ENCODE data around the gene OXGR1. TPM values are rescaled to one million over a fixed set of nuclear protein-coding genes. Genes with fewer than 3 reads are reported as not detected.
"Not testable (repeated sequence)": the region's sequence is repeated elsewhere in the genome, so short reads cannot be mapped to it uniquely, and the experiment has no call there.

The OXGR1 gene
- total RNA-seq = not detected

DNA sequence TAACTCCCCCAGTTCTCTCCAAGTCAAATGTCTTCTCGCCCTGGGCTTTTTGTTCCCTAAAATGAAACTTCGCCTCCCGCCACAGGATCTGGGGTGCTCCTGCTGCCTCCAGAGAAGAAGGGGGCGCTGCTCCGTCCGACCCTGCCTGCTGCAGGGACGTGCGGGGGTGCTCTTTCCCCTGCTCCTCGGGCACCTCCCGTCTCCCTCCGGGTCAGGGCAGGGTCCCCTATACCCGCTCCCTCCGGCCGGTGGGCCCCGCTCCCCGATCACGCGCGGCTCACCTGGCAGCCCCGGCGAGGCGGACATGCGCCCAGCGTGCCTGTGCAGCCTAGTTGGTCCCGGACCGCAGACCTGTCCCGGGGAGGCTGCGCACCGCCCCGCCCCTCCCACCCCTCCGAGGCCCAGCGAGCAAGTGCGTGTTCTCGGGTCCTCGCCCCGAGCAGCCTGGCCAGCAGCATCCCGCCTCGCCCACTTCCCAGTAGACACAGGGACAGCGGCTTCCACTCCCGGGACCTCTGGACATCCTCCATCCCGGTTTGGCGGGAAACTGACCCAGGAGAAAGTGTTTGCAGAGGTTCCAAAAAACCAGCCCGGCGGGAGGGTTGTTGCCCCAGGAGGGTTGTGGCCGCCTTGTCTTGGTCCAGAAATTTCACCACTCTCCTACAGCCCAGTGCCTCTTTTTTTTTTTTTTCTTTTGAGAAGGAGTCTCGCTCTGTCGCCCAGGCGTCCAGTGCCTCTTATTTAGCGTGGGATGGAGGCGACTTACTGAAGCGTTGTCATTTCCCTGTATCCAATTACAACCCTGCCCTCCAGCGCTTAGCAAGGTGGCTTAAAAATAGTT, at the start of gene OXGR1:
Gene OXGR1, minus strand, starts transcription at position 460 of the 841 bp plus-strand sequence. CDS start 6,717 bp downstream, outside the sequence.
- no peak within 1 kb of the TSS for H3K4me3 Mint-ChIP-seq
- H3K4me1 Mint-ChIP-seq (ENCODE audit: low read depth) = no peaks in the 10 kb centered on the region
- H3K27me3 Mint-ChIP-seq (ENCODE audit: low read depth) = peaks cover 25% of the 10 kb centered on the region
- POLR2A ChIA-PET = no interaction called here
- no peak for ATAC-seq
- no peaks in the 10 kb centered on the region for H3K9me3 Mint-ChIP-seq (ENCODE audit: insufficient read depth)
- DNase-seq = no peak
- no peak within 1 kb of the TSS for H3K27ac Mint-ChIP-seq
- H3K36me3 Mint-ChIP-seq (ENCODE audit: low read depth) = peaks cover 1% of the 10 kb centered on the region
- CTCF ChIA-PET = interaction anchor here (1.0 kb wide), 1 partner anchor 36 kb away, joined by 3 read pairs; no protein-coding TSS in a partner anchor

DNA sequence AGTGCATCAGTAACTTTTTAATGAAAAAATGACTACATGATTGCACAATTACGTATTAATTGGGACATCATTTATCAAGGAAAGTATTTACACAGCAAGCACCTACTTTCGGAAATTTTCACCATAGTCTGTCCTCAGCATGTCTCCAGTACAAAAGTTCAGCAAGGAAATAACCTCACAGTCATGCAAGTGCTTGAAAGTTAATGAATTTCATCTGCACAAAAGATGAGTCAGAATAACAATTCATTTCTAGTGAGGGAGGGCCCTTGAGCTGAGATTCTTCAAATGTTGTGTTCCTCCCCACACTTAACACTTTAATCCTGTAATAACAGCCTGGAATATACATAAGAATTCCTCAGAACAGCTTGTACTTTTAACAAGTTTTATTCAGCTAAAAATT, 49.0 kb upstream of the OXGR1 start:
- DNase-seq = no peak
- ChIA-PET POLR2A (no interaction called here), CTCF (no interaction called here)
- Mint-ChIP-seq H3K27ac (no peak overlapping the region), H3K4me3 (no peak overlapping the region), H3K36me3 (ENCODE audit: low read depth) (no peaks in the 10 kb centered on the region), H3K9me3 (ENCODE audit: insufficient read depth) (no peaks in the 10 kb centered on the region), H3K27me3 (ENCODE audit: low read depth) (peaks cover 3% of the 10 kb centered on the region), H3K4me1 (ENCODE audit: low read depth) (no peaks in the 10 kb centered on the region)
- no peak for ATAC-seq

DNA sequence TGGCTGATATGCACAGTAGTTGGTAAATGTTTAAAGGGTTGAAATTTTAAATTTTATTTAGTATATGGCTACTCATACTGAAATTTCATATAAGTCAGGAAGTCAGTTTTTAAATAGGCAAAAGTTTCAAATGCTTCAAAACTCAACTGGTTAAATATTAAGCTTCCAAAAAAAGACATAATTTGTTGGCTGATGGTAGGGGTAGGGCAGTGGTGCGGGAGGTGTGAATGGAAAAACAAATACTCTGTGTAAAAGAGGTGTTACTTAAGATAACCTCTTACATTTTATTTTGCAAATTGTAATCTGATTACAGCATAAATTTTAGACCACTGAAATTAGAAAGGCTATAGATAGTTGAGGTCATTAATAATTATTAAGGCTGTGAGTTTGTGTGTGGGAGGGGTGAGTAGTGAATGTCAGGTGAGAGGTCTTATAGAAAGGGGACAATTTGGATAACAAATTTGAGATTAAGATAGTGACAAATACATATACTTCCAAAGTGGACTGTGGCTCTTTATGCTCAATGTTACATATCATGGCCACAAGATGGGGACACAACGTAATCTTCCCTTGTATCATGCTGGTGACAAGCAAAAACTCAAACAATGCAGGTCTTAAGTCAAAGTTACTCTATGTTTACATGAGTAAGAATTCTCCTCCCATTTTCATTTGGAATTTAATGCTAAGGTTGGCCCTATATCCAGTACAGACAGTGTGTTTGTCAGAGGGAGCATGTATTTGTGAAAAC, 36.6 kb upstream of the OXGR1 start:
- ChIA-PET CTCF (no interaction called here), POLR2A (no interaction called here)
- no peak for ATAC-seq
- H3K9me3 Mint-ChIP-seq (ENCODE audit: insufficient read depth) = no peaks in the 10 kb centered on the region
- peaks cover 4% of the 10 kb centered on the region for H3K27me3 Mint-ChIP-seq (ENCODE audit: low read depth)
- H3K4me3 Mint-ChIP-seq = no peak overlapping the region
- no peak overlapping the region for H3K27ac Mint-ChIP-seq
- no peaks in the 10 kb centered on the region for H3K4me1 Mint-ChIP-seq (ENCODE audit: low read depth)
- no peaks in the 10 kb centered on the region for H3K36me3 Mint-ChIP-seq (ENCODE audit: low read depth)
- no peak for DNase-seq

DNA sequence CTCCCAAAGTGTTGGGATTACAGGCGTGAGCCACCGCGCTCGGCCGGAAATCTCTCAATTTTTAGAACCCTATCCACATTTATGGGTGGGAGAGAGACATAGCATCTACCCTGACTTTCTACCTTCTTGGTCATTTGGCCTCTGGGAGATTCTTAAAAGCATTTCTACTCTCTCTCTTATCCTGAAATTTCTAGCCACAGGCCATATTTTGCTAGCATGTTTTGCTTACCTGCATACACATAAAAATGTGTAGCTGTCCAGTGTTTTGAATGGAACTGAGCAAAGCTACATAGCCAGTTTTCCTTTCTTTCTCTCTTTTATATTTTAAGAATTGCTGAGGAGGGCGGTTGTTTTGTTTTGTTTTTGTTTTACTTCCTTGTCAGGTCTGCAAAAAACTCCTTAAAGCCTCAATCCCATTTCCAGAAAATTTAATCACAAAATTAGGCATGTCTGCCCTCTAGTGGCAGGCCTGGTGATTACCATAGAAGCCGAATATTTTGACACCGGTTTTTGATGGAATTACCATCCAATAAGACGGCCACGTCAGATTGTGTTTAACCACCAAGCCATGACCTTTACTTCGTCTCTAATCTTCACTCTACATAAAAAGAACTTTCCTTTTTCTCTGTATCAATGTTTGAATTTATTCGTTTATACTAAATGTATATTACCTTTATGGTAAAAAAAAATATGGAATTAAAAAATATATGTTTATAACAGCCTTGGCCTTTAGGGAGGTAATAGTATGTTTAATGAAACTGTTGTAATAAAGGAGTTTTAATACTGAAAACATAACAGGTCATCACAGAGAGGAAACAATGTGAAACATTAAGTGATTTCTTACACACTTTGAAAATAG, 34.4 kb upstream of the OXGR1 start:
- ATAC-seq (no peak), DNase-seq (peak; percentile 51)
- ChIA-PET POLR2A (no interaction called here), CTCF (interaction anchor here (1.0 kb wide), 1 partner anchor 10 kb away, joined by 6 read pairs; no protein-coding TSS in a partner anchor)
- no peaks in the 10 kb centered on the region for H3K36me3 Mint-ChIP-seq (ENCODE audit: low read depth)
- no peaks in the 10 kb centered on the region for H3K9me3 Mint-ChIP-seq (ENCODE audit: insufficient read depth)
- H3K27me3 Mint-ChIP-seq (ENCODE audit: low read depth) = peaks cover 4% of the 10 kb centered on the region
- no peak overlapping the region for H3K4me3 Mint-ChIP-seq
- no peaks in the 10 kb centered on the region for H3K4me1 Mint-ChIP-seq (ENCODE audit: low read depth)
- no peak overlapping the region for H3K27ac Mint-ChIP-seq

DNA sequence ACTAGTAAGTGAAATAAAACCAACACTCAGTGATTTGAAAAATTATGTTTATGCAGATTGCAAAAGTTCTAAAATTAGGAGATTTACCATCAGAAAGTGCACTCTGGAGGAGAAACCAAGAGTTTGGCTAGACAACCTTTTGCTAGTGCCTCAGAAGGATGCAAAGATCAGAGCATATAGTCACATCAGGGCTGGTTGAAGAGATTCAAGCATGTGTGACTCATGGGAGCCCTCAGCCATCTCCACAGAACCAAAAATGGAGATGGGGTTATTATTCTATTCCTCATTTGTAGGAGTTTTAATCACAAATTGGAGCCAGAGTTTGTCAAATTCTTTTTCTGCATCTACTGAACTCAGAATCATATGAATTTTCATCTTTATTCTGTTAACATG, 32.9 kb upstream of the OXGR1 start:
- Mint-ChIP-seq H3K36me3 (ENCODE audit: low read depth) (no peaks in the 10 kb centered on the region), H3K4me1 (ENCODE audit: low read depth) (no peaks in the 10 kb centered on the region), H3K27me3 (ENCODE audit: low read depth) (no peaks in the 10 kb centered on the region), H3K4me3 (no peak overlapping the region), H3K27ac (no peak overlapping the region), H3K9me3 (ENCODE audit: insufficient read depth) (no peaks in the 10 kb centered on the region)
- DNase-seq (no peak), ATAC-seq (no peak)
- ChIA-PET CTCF (no interaction called here), POLR2A (no interaction called here)

DNA sequence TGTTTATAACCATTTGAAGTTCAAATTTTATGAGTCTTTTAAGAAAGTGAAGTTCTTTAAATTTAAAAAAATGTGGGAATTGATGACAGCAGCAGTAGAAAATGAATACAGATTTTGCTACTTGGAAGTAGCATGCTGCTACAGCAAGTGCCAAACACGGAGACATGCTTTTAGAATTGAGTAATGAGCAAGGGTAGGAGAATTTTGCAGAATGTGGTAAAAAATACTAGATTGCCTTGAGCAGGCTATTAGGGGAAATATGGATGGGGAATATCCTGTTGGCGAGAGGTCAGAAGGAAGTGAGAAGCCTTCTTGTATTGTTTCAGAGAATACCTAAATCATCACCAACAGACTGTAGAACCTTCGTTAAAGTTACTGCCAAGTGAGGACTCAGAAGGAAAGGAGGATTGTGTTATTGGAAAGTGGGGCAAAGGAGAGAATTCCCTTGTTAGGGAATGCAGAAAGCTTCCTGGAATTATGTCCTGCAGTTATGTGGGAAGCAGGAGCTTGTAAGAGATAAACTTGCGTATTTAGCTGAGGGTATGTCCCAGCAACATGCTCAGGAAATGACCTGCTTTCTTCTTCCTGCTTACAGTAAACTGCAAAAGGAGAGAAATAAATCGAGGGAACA, 32.4 kb upstream of the OXGR1 start:
- no peaks in the 10 kb centered on the region for H3K36me3 Mint-ChIP-seq (ENCODE audit: low read depth)
- no peak overlapping the region for H3K27ac Mint-ChIP-seq
- H3K9me3 Mint-ChIP-seq (ENCODE audit: insufficient read depth) = no peaks in the 10 kb centered on the region
- ATAC-seq (no peak), DNase-seq (no peak)
- ChIA-PET POLR2A (no interaction called here), CTCF (no interaction called here)
- H3K4me1 Mint-ChIP-seq (ENCODE audit: low read depth) = no peaks in the 10 kb centered on the region
- H3K4me3 Mint-ChIP-seq = no peak overlapping the region
- H3K27me3 Mint-ChIP-seq (ENCODE audit: low read depth) = no peaks in the 10 kb centered on the region

DNA sequence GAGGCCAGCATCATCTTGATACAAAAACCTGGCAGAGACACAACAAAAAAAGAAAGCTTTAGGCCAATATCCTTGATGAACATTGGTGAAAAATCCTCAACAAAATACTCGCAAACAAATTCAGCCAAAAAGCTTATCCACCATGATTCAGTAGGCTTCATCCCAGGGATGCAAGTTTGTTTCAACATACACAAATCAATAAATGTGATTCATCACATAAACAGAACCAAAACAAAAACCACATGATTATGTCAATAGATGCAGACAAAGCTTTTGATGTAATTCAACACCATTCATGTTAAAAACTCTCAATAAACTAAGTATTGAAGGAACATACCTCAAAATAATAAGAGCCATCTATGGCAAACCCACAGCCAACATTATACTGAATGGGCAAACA, 29.5 kb upstream of the OXGR1 start:
- POLR2A ChIA-PET; H3K27me3 Mint-ChIP-seq (ENCODE audit: low read depth): not testable (repeated sequence)

DNA sequence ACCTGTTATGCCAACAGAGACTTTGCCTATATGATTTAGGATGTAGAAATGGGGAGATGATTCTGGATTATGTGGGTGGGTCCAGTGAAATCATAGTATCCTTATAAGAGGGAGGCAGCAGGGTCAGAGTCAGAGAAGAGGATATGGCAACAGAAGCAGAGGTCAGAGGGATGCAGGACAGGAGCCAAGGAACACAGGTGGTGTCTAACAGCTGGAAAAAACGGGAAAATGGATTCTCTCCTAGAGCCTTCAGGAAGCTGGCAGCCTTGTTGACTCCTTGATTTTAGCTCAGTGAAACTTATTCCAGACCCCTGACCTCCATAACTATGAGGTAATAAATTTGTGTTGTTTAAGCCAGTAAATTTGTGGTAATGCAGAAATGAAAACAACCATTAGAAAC, 28.8 kb upstream of the OXGR1 start:
- Mint-ChIP-seq H3K27me3 (ENCODE audit: low read depth) (peaks cover 7% of the 10 kb centered on the region), H3K4me1 (ENCODE audit: low read depth) (no peaks in the 10 kb centered on the region), H3K27ac (no peak overlapping the region), H3K9me3 (ENCODE audit: insufficient read depth) (no peaks in the 10 kb centered on the region), H3K36me3 (ENCODE audit: low read depth) (no peaks in the 10 kb centered on the region), H3K4me3 (no peak overlapping the region)
- ChIA-PET CTCF (no interaction called here), POLR2A (no interaction called here)
- no peak for ATAC-seq
- DNase-seq = no peak

More for the DNA sequence above, 29.5 kb upstream of the OXGR1 start:
- H3K4me1 Mint-ChIP-seq (ENCODE audit: low read depth); H3K4me3 Mint-ChIP-seq; DNase-seq; H3K27ac Mint-ChIP-seq; H3K36me3 Mint-ChIP-seq (ENCODE audit: low read depth); ATAC-seq; H3K9me3 Mint-ChIP-seq (ENCODE audit: insufficient read depth); CTCF ChIA-PET: not testable (repeated sequence)

DNA sequence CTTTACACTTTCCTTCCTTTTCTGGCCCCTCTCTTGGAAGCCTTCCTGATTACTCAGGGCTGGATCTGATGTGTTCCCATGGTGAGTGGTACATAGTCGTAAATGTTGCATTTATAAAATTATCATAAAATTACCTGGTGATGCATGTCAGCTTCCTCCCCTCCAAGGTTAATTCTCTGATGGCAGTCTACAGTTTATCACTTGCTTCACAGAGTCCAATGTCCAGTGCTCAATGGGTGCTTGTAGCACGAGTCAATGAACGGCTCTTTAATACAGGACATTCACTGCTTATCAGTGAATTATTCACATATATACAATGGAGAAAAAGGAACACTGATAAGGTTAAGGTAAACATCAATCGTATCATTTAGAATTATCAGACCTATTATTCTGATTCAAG, 27.0 kb upstream of the OXGR1 start:
- peaks cover 11% of the 10 kb centered on the region for H3K27me3 Mint-ChIP-seq (ENCODE audit: low read depth)
- CTCF ChIA-PET = no interaction called here
- H3K27ac Mint-ChIP-seq = no peak overlapping the region
- H3K4me1 Mint-ChIP-seq (ENCODE audit: low read depth) = no peaks in the 10 kb centered on the region
- DNase-seq = no peak
- ATAC-seq = no peak
- H3K36me3 Mint-ChIP-seq (ENCODE audit: low read depth) = no peaks in the 10 kb centered on the region
- POLR2A ChIA-PET = no interaction called here
- H3K9me3 Mint-ChIP-seq (ENCODE audit: insufficient read depth) = no peaks in the 10 kb centered on the region
- H3K4me3 Mint-ChIP-seq = no peak overlapping the region

DNA sequence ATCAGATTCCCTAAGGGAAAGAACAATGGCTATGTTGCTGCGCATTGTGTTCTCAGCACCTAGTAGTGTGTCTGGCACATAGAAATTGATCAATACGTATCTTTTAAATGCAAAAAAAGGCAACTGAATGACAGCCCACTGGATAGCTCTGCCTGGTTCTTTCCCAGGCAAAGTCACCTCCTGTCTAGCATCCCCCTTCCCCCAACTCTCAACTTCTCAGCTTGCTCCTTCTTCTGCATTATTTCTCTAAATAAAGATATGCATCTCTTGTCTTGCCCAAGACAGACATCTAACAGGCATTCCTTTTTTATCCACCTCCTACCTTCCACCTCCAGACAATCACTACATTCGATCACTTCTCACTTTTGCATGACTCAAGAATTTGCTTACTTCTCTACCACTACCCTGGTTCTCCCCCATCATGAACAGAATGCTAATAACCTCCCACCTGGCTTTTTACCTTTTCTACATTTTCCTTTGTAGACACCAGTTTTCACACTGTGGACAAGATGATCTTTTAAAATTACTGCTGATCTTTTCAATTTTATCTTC, 26.5 kb upstream of the OXGR1 start:
- Mint-ChIP-seq H3K4me1 (ENCODE audit: low read depth) (peaks cover 3% of the 10 kb centered on the region), H3K9me3 (ENCODE audit: insufficient read depth) (no peaks in the 10 kb centered on the region), H3K27me3 (ENCODE audit: low read depth) (peaks cover 11% of the 10 kb centered on the region), H3K4me3 (no peak overlapping the region), H3K27ac (no peak overlapping the region), H3K36me3 (ENCODE audit: low read depth) (no peaks in the 10 kb centered on the region)
- no peak for DNase-seq
- ChIA-PET POLR2A (no interaction called here), CTCF (no interaction called here)
- ATAC-seq = no peak

DNA sequence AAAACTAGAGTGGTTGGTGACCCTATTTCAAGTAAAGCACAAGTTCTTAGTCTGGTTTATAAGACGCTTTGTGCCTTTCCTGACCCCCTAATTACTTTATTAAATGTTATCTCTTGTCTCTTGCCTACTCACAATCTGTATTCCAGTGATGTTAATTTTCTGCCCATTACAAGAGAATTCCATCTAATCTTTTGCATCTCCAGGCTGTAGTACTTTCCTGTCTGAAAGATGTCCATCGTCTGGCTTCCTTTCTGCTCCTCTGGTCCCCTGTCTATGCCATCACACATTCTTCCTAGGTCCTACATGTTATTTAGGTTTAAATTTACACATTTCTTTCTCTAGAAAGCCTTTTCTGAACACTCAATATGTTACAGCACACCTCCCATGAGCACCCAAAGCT, 25.9 kb upstream of the OXGR1 start:
- no peak for DNase-seq
- POLR2A ChIA-PET = no interaction called here
- Mint-ChIP-seq H3K4me1 (ENCODE audit: low read depth) (peaks cover 7% of the 10 kb centered on the region), H3K27me3 (ENCODE audit: low read depth) (peaks cover 14% of the 10 kb centered on the region), H3K27ac (no peak overlapping the region), H3K36me3 (ENCODE audit: low read depth) (no peaks in the 10 kb centered on the region), H3K4me3 (no peak overlapping the region), H3K9me3 (ENCODE audit: insufficient read depth) (no peaks in the 10 kb centered on the region)
- ATAC-seq = no peak
- CTCF ChIA-PET = no interaction called here

Data from activated CD8-positive, alpha-beta T cell treated with anti-CD3 and anti-CD28 coated beads, Interleukin-2, amount 10 ng/mL, durations not matched to agents 7 days and 5 days (primary cell).